GM12891 (cell line): Measurements from ENCODE around the gene PCID2.

Experiments used
- POLR2A ChIP-seq: IDR thresholded peaks from 2 replicates; pipeline ENCODE4 v1.6.1; 2011; ENCODE audit warnings: low read depth, low read length, control low read depth
- POLR2AphosphoS5 ChIP-seq: IDR thresholded peaks from 2 replicates; pipeline ENCODE4 v1.6.1; 2011; ENCODE audit warnings: low read depth, low read length, control low read depth
- SPI1 ChIP-seq: IDR thresholded peaks from 2 replicates; pipeline ENCODE4 v1.6.1; 2011; ENCODE audit warnings: low read depth, low read length, control low read depth
- TAF1 ChIP-seq: IDR thresholded peaks from 2 replicates; pipeline ENCODE4 v1.6.1; 2011; ENCODE audit warnings: low read depth, low read length, control low read depth

DNA sequence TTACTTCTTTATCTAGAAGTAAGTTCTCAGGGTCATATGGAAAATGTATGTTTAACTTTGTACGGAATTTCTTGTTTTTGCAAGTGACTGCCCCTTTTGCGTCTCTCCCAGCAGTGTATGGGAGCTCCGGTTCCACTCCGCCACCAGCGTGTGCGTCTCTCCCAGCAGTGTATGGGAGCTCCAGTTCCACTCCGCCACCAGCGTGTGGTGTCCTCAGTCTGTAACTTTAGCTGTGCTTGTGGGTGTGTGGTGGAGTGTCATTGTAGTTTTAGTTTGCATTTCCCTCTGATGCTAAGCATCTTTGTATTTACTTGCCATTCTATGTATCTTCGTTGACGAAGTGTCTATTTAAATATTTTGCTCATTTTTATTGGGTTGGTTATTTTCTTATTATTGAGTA, 3.3 kb upstream of the PCID2 start:
- TF ChIP-seq TAF1 (no peak), POLR2AphosphoS5 (no peak), POLR2A (no peak), SPI1 (no peak)
